HL-60 (cell line): ENCODE data around the gene CEP76.
"Not testable (repeated sequence)": the region's sequence is repeated elsewhere in the genome, so short reads cannot be mapped to it uniquely, and the experiment has no call there.

Experiments used
- DNase-seq, 2 experiments: peaks; one replicate each; pipeline ENCODE4 v3.0.0-alpha.2; 2010 to 2020; ENCODE audit warnings: low read depth in 1 of 2, low spot score in 1 of 2
- H3K27ac ChIP-seq: fragments of 250-450 bp; sonication (Bioruptor Pico); replicated peaks from 2 replicates; pipeline ENCODE4 v1.5.1; 2020; ENCODE audit warnings: mild to moderate bottlenecking, moderate library complexity
- H3K27me3 ChIP-seq: fragments of 250-450 bp; sonication (Bioruptor Pico); 2 replicates; pipeline ENCODE4 v1.5.1; 2021; ENCODE audit warnings: mild to moderate bottlenecking, moderate library complexity; ENCODE audit not compliant: insufficient read depth, poor library complexity, severe bottlenecking
- H3K4me3 ChIP-seq: replicated peaks from 2 replicates; pipeline ENCODE4 v1.5.1; 2011; ENCODE audit warnings: mild to moderate bottlenecking, control low read depth, low read length; ENCODE audit not compliant: insufficient read depth
- CTCF ChIP-seq: IDR thresholded peaks from one replicate; pipeline ENCODE4 v1.5.1; 2011; ENCODE audit warnings: low read length, control low read depth, inconsistent platforms; ENCODE audit not compliant: insufficient read depth
- GABPA ChIP-seq: IDR thresholded peaks from 2 replicates; pipeline ENCODE4 v1.6.1; 2012; ENCODE audit warnings: low read depth
- POLR2AphosphoS5 ChIP-seq: IDR thresholded peaks from 2 replicates; pipeline ENCODE4 v1.6.1; 2012; ENCODE audit warnings: low read depth
- REST ChIP-seq: IDR thresholded peaks from 2 replicates; pipeline ENCODE4 v1.6.1; 2012; ENCODE audit warnings: low read depth; ENCODE audit not compliant: insufficient replicate concordance
- SPI1 ChIP-seq: IDR thresholded peaks from 2 replicates; pipeline ENCODE4 v1.6.1; 2012; ENCODE audit warnings: low read depth, mild to moderate bottlenecking, borderline replicate concordance

CEP76 gene

DNA sequence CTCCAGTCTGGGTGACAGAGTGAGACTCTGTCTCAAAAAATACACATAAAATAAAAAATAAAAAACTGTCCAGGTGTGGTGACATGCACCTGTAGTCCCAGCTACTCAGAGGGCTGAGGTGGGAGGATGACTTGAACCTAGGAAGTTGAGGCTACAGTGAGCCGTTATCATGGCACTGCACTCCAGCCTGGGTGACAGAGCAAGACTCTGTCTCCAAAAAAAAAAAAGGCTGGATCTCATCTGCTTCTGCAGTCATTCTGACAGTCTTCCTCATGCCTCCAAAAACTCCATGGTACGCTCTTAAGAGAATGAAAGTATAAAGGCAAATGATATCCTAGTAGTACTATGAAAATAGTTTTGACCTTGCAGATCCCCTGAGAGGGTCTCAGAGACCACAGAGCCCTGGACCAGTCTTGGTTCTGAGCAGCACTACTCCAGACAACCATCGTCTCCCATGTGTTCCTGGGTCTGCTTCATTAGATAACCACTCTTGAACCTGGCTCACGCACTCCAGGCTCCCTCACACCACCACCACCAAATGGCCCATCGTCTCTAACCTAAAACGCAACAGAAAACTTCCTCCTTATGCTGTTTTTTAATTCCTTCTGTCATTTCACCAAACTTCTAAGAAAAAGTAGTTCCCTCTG lies 70.6 kb downstream of the CEP76 start:
- no peak for DNase-seq
- Histone ChIP-seq H3K27me3 (peaks cover 3% of the 10 kb centered on the region), H3K4me3 (no peak overlapping the region), H3K27ac (no peak overlapping the region)
- TF ChIP-seq REST (no peak), GABPA (no peak), SPI1 (no peak), POLR2AphosphoS5 (no peak), CTCF (no peak)

- H3K27me3 ChIP-seq = peaks cover 3% of the 10 kb centered on the region
Measured at GRCh38 chr18:12630136-12630535, 72.4 kb downstream of the CEP76 start.

GRCh38 chr18:12628706-12629702 lies 73.5 kb downstream of the CEP76 start:
- Histone ChIP-seq H3K27me3 (peaks cover 3% of the 10 kb centered on the region), H3K27ac (no peak overlapping the region), H3K4me3 (no peak overlapping the region)
- DNase-seq = no peak
- TF ChIP-seq POLR2AphosphoS5 (no peak), GABPA (no peak), CTCF (no peak), SPI1 (no peak), REST (no peak)

More at GRCh38 chr18:12630136-12630535, 72.4 kb downstream of the CEP76 start:
- H3K27ac ChIP-seq = no peak overlapping the region
- TF ChIP-seq CTCF (no peak), GABPA (no peak)
- no peak overlapping the region for H3K4me3 ChIP-seq
- DNase-seq = no peak

- H3K27me3 ChIP-seq, H3K27ac ChIP-seq, DNase-seq, H3K4me3 ChIP-seq: not testable (repeated sequence)
Measured at GRCh38 chr18:12627199-12627598, 75.3 kb downstream of the CEP76 start.
